Colonic mucosa (tissue), 4 donors: ENCODE measurements around the gene NTRK3. TPM values are rescaled to one million over a fixed set of nuclear protein-coding genes. Genes with fewer than 3 reads are reported as not detected.
"Not testable (repeated sequence)": the region's sequence is repeated elsewhere in the genome, so short reads cannot be mapped to it uniquely, and the experiment has no call there.

Source experiments
- DNase-seq: peaks from one replicate; pipeline ENCODE4 v3.0.0-alpha.2; 2020
- H3K27ac ChIP-seq: fragments of 200-600 bp; one replicate; pipeline ENCODE4 v1.8.0; 2021
- H3K27me3 ChIP-seq: fragments of 200-600 bp; one replicate; pipeline ENCODE4 v1.8.0; 2021
- H3K36me3 ChIP-seq: fragments of 200-600 bp; one replicate; pipeline ENCODE4 v1.8.0; 2021
- H3K4me1 ChIP-seq: fragments of 200-600 bp; one replicate; pipeline ENCODE4 v1.8.0; 2021; ENCODE audit warnings: mild to moderate bottlenecking
- H3K4me3 ChIP-seq: fragments of 200-600 bp; one replicate; pipeline ENCODE4 v1.8.0; 2021
- H3K9ac ChIP-seq, 2 donors: one replicate each; pipeline ENCODE4 v1.7.0; 2013; ENCODE audit warnings: control low read depth in 2 of 2, low read depth in 2 of 2, low read length in 2 of 2
- H3K9me3 ChIP-seq: fragments of 200-600 bp; one replicate; pipeline ENCODE4 v1.8.0; 2021
- CTCF ChIP-seq: fragments of 200-600 bp; IDR thresholded peaks from one replicate; pipeline ENCODE4 v1.8.0; 2022; ENCODE audit warnings: antibody characterized with exemption, mild to moderate bottlenecking
- intact Hi-C: fragments of 100-400 bp; cut with DNase I; formaldehyde crosslinking; loops from one replicate; pipeline ENCODE4 v1.14.1; 2022
- total RNA-seq, 2 donors: library from RNA; stranded (reverse); fragmentation: NEBNext Ultra II Directional in 1 of 2; extraction: Animal tissue kit (Norgen Biotek cat#: 25700) in 1 of 2; gene quantifications; one replicate each; pipeline ENCODE4 v1.2.1, GENCODE V29; 2021
- donor health status: healthy.
- donor health status: DM: no; HTN: no; CAD: no.
- donor health status: DM: no; HTN: no; CAD: no.

NTRK3 gene
- total RNA-seq, 2 donors from 2014 or later = 1.2 to 1.5 TPM

- Histone ChIP-seq H3K9me3 (no peaks in the 10 kb centered on the region), H3K27ac (no peak overlapping the region), H3K4me3 (no peak overlapping the region), H3K4me1 (no peaks in the 10 kb centered on the region), H3K9ac (no peak overlapping the region), H3K36me3 (no peaks in the 10 kb centered on the region), H3K27me3 (no peaks in the 10 kb centered on the region)
- TF ChIP-seq CTCF = no peak
- intact Hi-C loops = no loop called here
- DNase-seq = no peak
Measured at GRCh38 chr15:88072598-88073390, 183.7 kb downstream of the NTRK3 start.

- H3K36me3 ChIP-seq, H3K27ac ChIP-seq, H3K9ac ChIP-seq, H3K4me3 ChIP-seq, H3K27me3 ChIP-seq, H3K4me1 ChIP-seq, DNase-seq, H3K9me3 ChIP-seq, intact Hi-C loops: not testable (repeated sequence)
Measured at GRCh38 chr15:88072133-88072532, 184.4 kb downstream of the NTRK3 start.

- intact Hi-C loops = no loop called here
- no peak for TF ChIP-seq CTCF
- DNase-seq = no peak
Measured at GRCh38 chr15:88071141-88071540, 185.4 kb downstream of the NTRK3 start.

GRCh38 chr15:88069561-88069960 lies 187.0 kb downstream of the NTRK3 start:
- no peak for TF ChIP-seq CTCF
- intact Hi-C loops = no loop called here

More at GRCh38 chr15:88071141-88071540, 185.4 kb downstream of the NTRK3 start:
- Histone ChIP-seq H3K27ac (no peak overlapping the region), H3K9ac (no peak overlapping the region), H3K4me1 (no peaks in the 10 kb centered on the region), H3K4me3 (no peak overlapping the region), H3K9me3 (no peaks in the 10 kb centered on the region), H3K27me3 (no peaks in the 10 kb centered on the region), H3K36me3 (no peaks in the 10 kb centered on the region)

GRCh38 chr15:88067331-88067685 lies 189.2 kb downstream of the NTRK3 start:
- Histone ChIP-seq H3K27me3 (no peaks in the 10 kb centered on the region), H3K4me3 (no peak overlapping the region), H3K27ac (no peak overlapping the region), H3K9ac (no peak overlapping the region), H3K4me1 (no peaks in the 10 kb centered on the region), H3K36me3 (no peaks in the 10 kb centered on the region), H3K9me3 (no peaks in the 10 kb centered on the region)
- intact Hi-C loops = no loop called here
- DNase-seq = no peak
- TF ChIP-seq CTCF = no peak

More at GRCh38 chr15:88069561-88069960, 187.0 kb downstream of the NTRK3 start:
- no peak overlapping the region for H3K9ac ChIP-seq
- H3K4me1 ChIP-seq = no peaks in the 10 kb centered on the region
- no peaks in the 10 kb centered on the region for H3K36me3 ChIP-seq
- no peak overlapping the region for H3K4me3 ChIP-seq
- no peaks in the 10 kb centered on the region for H3K9me3 ChIP-seq
- no peak for DNase-seq
- no peak overlapping the region for H3K27ac ChIP-seq
- H3K27me3 ChIP-seq = no peaks in the 10 kb centered on the region

- DNase-seq = no peak
- Histone ChIP-seq H3K9ac (no peak overlapping the region), H3K36me3 (no peaks in the 10 kb centered on the region), H3K9me3 (no peaks in the 10 kb centered on the region), H3K4me3 (no peak overlapping the region), H3K27me3 (no peaks in the 10 kb centered on the region), H3K27ac (no peak overlapping the region), H3K4me1 (no peaks in the 10 kb centered on the region)
- intact Hi-C loops = no loop called here
- TF ChIP-seq CTCF = no peak
Measured at GRCh38 chr15:88066636-88067330, 189.8 kb downstream of the NTRK3 start.
